Measurements from ENCODE around the gene LRFN2.

LRFN2 gene

GRCh38 chr6:40380271-40380670, 206.9 kb downstream of the LRFN2 start:
- DNase-seq (ENCODE audit: low read depth in 1 of 2, low spot score in 1 of 2) = no peak

- DNase-seq (ENCODE audit: low read depth in 1 of 2, low spot score in 1 of 2) = no peak
These were observed 207.4 kb downstream of the LRFN2 start for GRCh38 chr6:40379811-40380210.

GRCh38 chr6:40378725-40379074, 208.5 kb downstream of the LRFN2 start:
- no peak for DNase-seq (ENCODE audit: low read depth in 1 of 2, low spot score in 1 of 2)

GRCh38 chr6:40378071-40378724, 209.0 kb downstream of the LRFN2 start:
- no peak for DNase-seq (ENCODE audit: low read depth in 1 of 2, low spot score in 1 of 2)

GRCh38 chr6:40377173-40377806, 209.9 kb downstream of the LRFN2 start:
- DNase-seq (ENCODE audit: low read depth in 1 of 2, low spot score in 1 of 2) = no peak

- DNase-seq (ENCODE audit: low read depth in 1 of 2, low spot score in 1 of 2) = no peak
These were observed 211.0 kb downstream of the LRFN2 start for GRCh38 chr6:40376113-40376650.

- no peak for DNase-seq (ENCODE audit: low read depth in 1 of 2, low spot score in 1 of 2)
These were observed 213.9 kb downstream of the LRFN2 start for GRCh38 chr6:40373267-40373666.

- DNase-seq (ENCODE audit: low read depth in 1 of 2, low spot score in 1 of 2) = no peak
These were observed 215.5 kb downstream of the LRFN2 start for GRCh38 chr6:40371621-40372020.

GRCh38 chr6:40371095-40371494, 216.1 kb downstream of the LRFN2 start:
- no peak for DNase-seq (ENCODE audit: low read depth in 1 of 2, low spot score in 1 of 2)

- DNase-seq (ENCODE audit: low read depth in 1 of 2, low spot score in 1 of 2) = no peak
These were observed 217.3 kb downstream of the LRFN2 start for GRCh38 chr6:40369891-40370290.

- no peak for DNase-seq (ENCODE audit: low read depth in 1 of 2, low spot score in 1 of 2)
These were observed 218.1 kb downstream of the LRFN2 start for GRCh38 chr6:40369042-40369441.

- no peak for DNase-seq (ENCODE audit: low read depth in 1 of 2, low spot score in 1 of 2)
These were observed 224.3 kb downstream of the LRFN2 start for GRCh38 chr6:40362859-40363258.

GRCh38 chr6:40359808-40360207, 227.4 kb downstream of the LRFN2 start:
- no peak for DNase-seq (ENCODE audit: low read depth in 1 of 2, low spot score in 1 of 2)

GRCh38 chr6:40358473-40359460, 228.4 kb downstream of the LRFN2 start:
- DNase-seq (ENCODE audit: low read depth in 1 of 2, low spot score in 1 of 2) = no peak

- no peak for DNase-seq (ENCODE audit: low read depth in 1 of 2, low spot score in 1 of 2)
These were observed 230.8 kb downstream of the LRFN2 start for GRCh38 chr6:40356242-40356910.

GRCh38 chr6:40355532-40355931, 231.6 kb downstream of the LRFN2 start:
- DNase-seq (ENCODE audit: low read depth in 1 of 2, low spot score in 1 of 2) = no peak

GRCh38 chr6:40355066-40355465, 232.1 kb downstream of the LRFN2 start:
- no peak for DNase-seq (ENCODE audit: low read depth in 1 of 2, low spot score in 1 of 2)

- DNase-seq (ENCODE audit: low read depth in 1 of 2, low spot score in 1 of 2) = no peak
These were observed 233.2 kb downstream of the LRFN2 start for GRCh38 chr6:40353967-40354452.

- no peak for DNase-seq (ENCODE audit: low read depth in 1 of 2, low spot score in 1 of 2)
These were observed 233.8 kb downstream of the LRFN2 start for GRCh38 chr6:40353197-40353966.

GRCh38 chr6:40352527-40353170, 234.5 kb downstream of the LRFN2 start:
- no peak for DNase-seq (ENCODE audit: low read depth in 1 of 2, low spot score in 1 of 2)
